SK-N-SH (cell line): ENCODE measurements around the gene TRPM2. TPM values are rescaled to one million over a fixed set of nuclear protein-coding genes. Genes with fewer than 3 reads are reported as not detected.

Experiments
- CTCF ChIA-PET: fragments of 300-600, 350-600 bp; formaldehyde crosslinking; extraction: SDS; loops from one replicate; lab custom pipeline; 2021; lab: Yijun Ruan, JAX
- POLR2A ChIA-PET: fragments of 350-600 bp; sonication (Branson Sonifier 250); formaldehyde crosslinking; extraction: SDS; loops from one replicate; lab custom pipeline; 2020; ENCODE audit warnings: antibody characterized with exemption, inconsistent platforms; lab: Yijun Ruan, JAX
- DNase-seq: peaks from one replicate; pipeline ENCODE4 v3.0.0; 2012
- H2AFZ ChIP-seq: fragments of 200-600 bp; sonication (generic); 2 replicates; pipeline ENCODE4 v1.8.1; 2016; ENCODE audit warnings: antibody characterized with exemption, mild to moderate bottlenecking, low read depth
- H3F3A ChIP-seq: fragments of 200-600 bp; sonication (generic); replicated peaks from 2 replicates; pipeline ENCODE3; 2016; ENCODE audit warnings: antibody characterized with exemption, mild to moderate bottlenecking; ENCODE audit not compliant: insufficient read depth
- H3K27ac ChIP-seq, 2 experiments: fragments of 200-500 bp in 1 of 2; fragments of 200-600 bp in 1 of 2; sonication (Bioruptor generic) in 1 of 2; sonication (generic), shearing (Covaris generic) in 1 of 2; 2 replicates each; pipeline versions ENCODE4 v1.5.1 to v1.6.1; 2014 to 2016; ENCODE audit warnings: low read depth in 2 of 2, inconsistent platforms in 1 of 2, low read length in 1 of 2, mild to moderate bottlenecking in 1 of 2, mixed read lengths in 1 of 2
- H3K27me3 ChIP-seq: fragments of 200-600 bp; sonication (generic), shearing (Covaris generic); 2 replicates; pipeline ENCODE4 v1.6.1; 2016; ENCODE audit warnings: mixed run types; ENCODE audit not compliant: insufficient read depth
- H3K36me3 ChIP-seq, 2 experiments: fragments of 200-500 bp in 1 of 2; fragments of 200-600 bp in 1 of 2; sonication (Bioruptor generic) in 1 of 2; sonication (generic) in 1 of 2; replicated peaks in 1 of 2; 2 replicates each; pipeline versions ENCODE3 to v1.5.1; 2014 to 2016; ENCODE audit warnings: low read length in 1 of 2, mild to moderate bottlenecking in 1 of 2; ENCODE audit not compliant: insufficient read depth in 2 of 2, control insufficient read depth in 1 of 2
- H3K4me1 ChIP-seq, 2 experiments: fragments of 200-500 bp in 1 of 2; fragments of 200-600 bp in 1 of 2; sonication (Bioruptor generic) in 1 of 2; sonication (generic), shearing (Covaris generic) in 1 of 2; 2 replicates each; pipeline versions ENCODE4 v1.5.1 to v1.6.1; 2014 to 2016; ENCODE audit warnings: low read depth in 1 of 2, low read length in 1 of 2, mixed run types in 1 of 2; ENCODE audit not compliant: insufficient read depth in 2 of 2, control insufficient read depth in 1 of 2
- H3K4me2 ChIP-seq: fragments of 200-600 bp; sonication (generic), shearing (Covaris generic); 2 replicates; pipeline ENCODE4 v1.6.1; 2017; ENCODE audit warnings: mixed run types
- H3K4me3 ChIP-seq, 2 experiments: fragments of 200-500 bp in 1 of 2; fragments of 200-600 bp in 1 of 2; sonication (Bioruptor generic) in 1 of 2; sonication (generic), shearing (Covaris generic) in 1 of 2; 2 replicates each; pipeline versions ENCODE4 v1.5.1 to v1.8.1; 2014 to 2016; ENCODE audit warnings: low read depth in 2 of 2, inconsistent platforms in 1 of 2, low read length in 1 of 2, mild to moderate bottlenecking in 1 of 2, mixed read lengths in 1 of 2, moderate library complexity in 1 of 2
- H3K79me2 ChIP-seq: fragments of 200-600 bp; sonication (generic); 2 replicates; pipeline ENCODE4 v1.8.1; 2017; ENCODE audit warnings: mild to moderate bottlenecking; ENCODE audit not compliant: insufficient read depth
- H3K9ac ChIP-seq: fragments of 200-600 bp; sonication (generic); 2 replicates; pipeline ENCODE4 v1.6.1; 2017; ENCODE audit warnings: mixed run types
- H3K9me2 ChIP-seq: fragments of 200-600 bp; sonication (generic); 2 replicates; pipeline ENCODE4 v1.6.1; 2017; ENCODE audit warnings: mixed run types
- H3K9me3 ChIP-seq: fragments of 200-600 bp; sonication (generic); 2 replicates; pipeline ENCODE4 v1.6.1; 2017; ENCODE audit warnings: mixed run types, mild to moderate bottlenecking, moderate library complexity
- H4K20me1 ChIP-seq: fragments of 200-600 bp; sonication (generic); 2 replicates; pipeline ENCODE4 v1.6.1; 2017; ENCODE audit warnings: mild to moderate bottlenecking, mixed run types; ENCODE audit not compliant: insufficient read depth
- CHD2 ChIP-seq: fragments of 150-350 bp; IDR thresholded peaks from 2 replicates; pipeline ENCODE4 v1.6.1; 2018; ENCODE audit warnings: low read length; ENCODE audit not compliant: partially characterized antibody
- ELF1 ChIP-seq: IDR thresholded peaks from 2 replicates; pipeline ENCODE4 v1.4.0; 2012
- EZH2phosphoT487 ChIP-seq: fragments of 200-600 bp; sonication (generic); IDR thresholded peaks from 2 replicates; pipeline ENCODE4 v1.6.1; 2017; ENCODE audit warnings: low read depth, mixed run types, mild to moderate bottlenecking, antibody characterized with exemption, moderate library complexity, borderline replicate concordance
- FOSL2 ChIP-seq: IDR thresholded peaks from 2 replicates; pipeline ENCODE4 v1.4.0; 2012; ENCODE audit warnings: low read depth, mild to moderate bottlenecking, moderate library complexity, borderline replicate concordance
- GABPA ChIP-seq: IDR thresholded peaks from 2 replicates; pipeline ENCODE4 v1.4.0; 2012; ENCODE audit warnings: low read depth, mild to moderate bottlenecking
- GATA2 ChIP-seq: sonication (generic); formaldehyde crosslinking; IDR thresholded peaks from 2 replicates; pipeline ENCODE4 v1.5.0; 2020; ENCODE audit warnings: mild to moderate bottlenecking, missing genetic modification reagents
- JUND ChIP-seq: IDR thresholded peaks from 2 replicates; pipeline ENCODE4 v1.4.0; 2012
- MEF2A ChIP-seq: IDR thresholded peaks from 2 replicates; pipeline ENCODE4 v1.4.0; 2012; ENCODE audit warnings: low read depth, borderline replicate concordance
- MXI1 ChIP-seq: IDR thresholded peaks from 2 replicates; pipeline ENCODE4 v1.6.1; 2012; ENCODE audit warnings: mild to moderate bottlenecking, low read depth, low read length, improper control_type of control experiment
- NFIC ChIP-seq: IDR thresholded peaks from 2 replicates; pipeline ENCODE4 v1.4.0; 2012; ENCODE audit warnings: borderline replicate concordance
- POLR2AphosphoS5 ChIP-seq: IDR thresholded peaks from 2 replicates; pipeline ENCODE4 v1.6.1; 2012; ENCODE audit warnings: low read depth, low read length
- RAD21 ChIP-seq: IDR thresholded peaks from 2 replicates; pipeline ENCODE4 v1.6.1; 2012; ENCODE audit warnings: mild to moderate bottlenecking, low read length
- RXRA ChIP-seq: IDR thresholded peaks from 2 replicates; pipeline ENCODE4 v1.4.0; 2012; ENCODE audit warnings: low read depth, mild to moderate bottlenecking, borderline replicate concordance
- SMC3 ChIP-seq: IDR thresholded peaks from 2 replicates; pipeline ENCODE4 v1.6.1; 2012; ENCODE audit warnings: low read depth, low read length, improper control_type of control experiment
- YY1 ChIP-seq: IDR thresholded peaks from 2 replicates; pipeline ENCODE4 v1.4.0; 2012; ENCODE audit warnings: low read depth, mild to moderate bottlenecking
- WGBS: methylation state at CpG from one replicate; pipeline ENCODE4 v1.1.6; 2017; ENCODE audit warnings: low lambda C conversion rate; 5-methylcytosine and 5-hydroxymethylcytosine counted together
- polyA plus RNA-seq, 3 experiments: library from polyadenylated mRNA; depleted of rRNA; stranded (reverse); fragments of >200 nt; gene quantifications; 2 replicates each; pipeline ENCODE4 v1.2.3, GENCODE V29; 2012
- TF ChIP-seq, protein P1 (sequence below): fragments of 200-600 bp; sonication (generic); IDR thresholded peaks from 2 replicates; pipeline ENCODE4 v1.6.1; 2017; ENCODE audit warnings: antibody characterized with exemption, mild to moderate bottlenecking, moderate library complexity
- TF ChIP-seq, protein P2 (sequence below): IDR thresholded peaks from 2 replicates; pipeline ENCODE4 v1.6.1; 2012; ENCODE audit warnings: mild to moderate bottlenecking, low read depth, low read length, moderate library complexity
- TF ChIP-seq, protein P3 (sequence below): IDR thresholded peaks from 2 replicates; pipeline ENCODE4; 2012

TRPM2 gene
- polyA plus RNA-seq, 1 of the 3 experiments (the other 2 are of a cell fraction) = not detected

DNA sequence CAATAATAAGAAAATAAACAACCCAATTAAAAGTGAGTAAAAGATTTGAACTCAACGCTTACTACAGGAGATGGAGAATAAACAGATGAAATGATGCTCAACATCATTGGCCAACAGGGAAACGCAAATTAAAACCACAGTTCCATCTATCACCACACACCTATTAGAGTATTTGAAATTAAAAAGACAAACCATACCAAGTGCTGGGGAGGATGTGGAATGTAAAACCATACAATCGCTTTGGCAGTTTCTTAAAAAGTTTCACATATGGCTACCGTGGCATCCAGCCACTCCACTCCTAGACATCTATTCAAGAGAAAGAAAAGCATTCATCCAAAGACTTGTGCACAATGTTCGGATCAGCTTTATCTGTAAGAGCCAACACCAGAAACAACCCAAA is 100.6 kb downstream of the TRPM2 start:
- H3K9ac ChIP-seq = no peak overlapping the region
- 49% methylated on average over 5 of the region's 5 CpGs for WGBS
- H3K27me3 ChIP-seq = peaks cover 11% of the 10 kb centered on the region; the same call in 1 of the 2 replicates
- no peaks in the 10 kb centered on the region for H3K36me3 ChIP-seq
- H3K4me2 ChIP-seq = no peak overlapping the region
- no peaks in the 10 kb centered on the region for H3K9me2 ChIP-seq
- no peak overlapping the region for H3K4me3 ChIP-seq
- H3F3A ChIP-seq = peaks cover 16% of the 10 kb centered on the region
- no peaks in the 10 kb centered on the region for H3K79me2 ChIP-seq
- no peak overlapping the region for H3K27ac ChIP-seq
- 0 out of 2 replicates have a peak, but pooled peaks cover 3% of the 10 kb centered on the region for H3K9me3 ChIP-seq
- ChIA-PET POLR2A (interaction anchor here (1.3 kb wide), 1 partner anchor 115 kb away, joined by 5 read pairs; no protein-coding TSS in a partner anchor), CTCF (interaction anchor here (1.5 to 3.3 kb wide), 2 partner anchors 15 to 158 kb away, joined by 3 to 12 read pairs; no protein-coding TSS in a partner anchor)
- H4K20me1 ChIP-seq = no peaks in the 10 kb centered on the region
- H2AFZ ChIP-seq = no peak overlapping the region
- no peak for DNase-seq
- TF ChIP-seq POLR2AphosphoS5 (no peak), RAD21 (no peak), NFIC (no peak), SMC3 (no peak), FOSL2 (no peak), JUND (no peak), MXI1 (no peak), YY1 (no peak), CHD2 (no peak), RXRA (no peak)
- TF ChIP-seq, protein P1, sequence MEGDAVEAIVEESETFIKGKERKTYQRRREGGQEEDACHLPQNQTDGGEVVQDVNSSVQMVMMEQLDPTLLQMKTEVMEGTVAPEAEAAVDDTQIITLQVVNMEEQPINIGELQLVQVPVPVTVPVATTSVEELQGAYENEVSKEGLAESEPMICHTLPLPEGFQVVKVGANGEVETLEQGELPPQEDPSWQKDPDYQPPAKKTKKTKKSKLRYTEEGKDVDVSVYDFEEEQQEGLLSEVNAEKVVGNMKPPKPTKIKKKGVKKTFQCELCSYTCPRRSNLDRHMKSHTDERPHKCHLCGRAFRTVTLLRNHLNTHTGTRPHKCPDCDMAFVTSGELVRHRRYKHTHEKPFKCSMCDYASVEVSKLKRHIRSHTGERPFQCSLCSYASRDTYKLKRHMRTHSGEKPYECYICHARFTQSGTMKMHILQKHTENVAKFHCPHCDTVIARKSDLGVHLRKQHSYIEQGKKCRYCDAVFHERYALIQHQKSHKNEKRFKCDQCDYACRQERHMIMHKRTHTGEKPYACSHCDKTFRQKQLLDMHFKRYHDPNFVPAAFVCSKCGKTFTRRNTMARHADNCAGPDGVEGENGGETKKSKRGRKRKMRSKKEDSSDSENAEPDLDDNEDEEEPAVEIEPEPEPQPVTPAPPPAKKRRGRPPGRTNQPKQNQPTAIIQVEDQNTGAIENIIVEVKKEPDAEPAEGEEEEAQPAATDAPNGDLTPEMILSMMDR = no peak
- peaks cover 0 to 28% of the 10 kb centered on the region in 2 experiments; a peak in 1 of 4 replicates for H3K4me1 ChIP-seq

- POLR2A ChIA-PET = interaction anchor here (1.3 kb wide), 1 partner anchor 116 kb away, joined by 5 read pairs; no protein-coding TSS in a partner anchor
- H2AFZ ChIP-seq = peak within 1 kb of the TSS; percentile 59; the same call in 1 of the 2 replicates
- H3K27me3 ChIP-seq = peaks cover 5% of the 10 kb centered on the region; the same call in 1 of the 2 replicates
- no peaks in the 10 kb centered on the region for H4K20me1 ChIP-seq
- TF ChIP-seq EZH2phosphoT487 (no peak), ELF1 (no peak), JUND (no peak), MXI1 (no peak), MEF2A (no peak), POLR2AphosphoS5 (no peak), RAD21 (no peak), GATA2 (CRISPR knock-in tag) (no peak), GABPA (no peak), YY1 (no peak)
- TF ChIP-seq, protein P2, sequence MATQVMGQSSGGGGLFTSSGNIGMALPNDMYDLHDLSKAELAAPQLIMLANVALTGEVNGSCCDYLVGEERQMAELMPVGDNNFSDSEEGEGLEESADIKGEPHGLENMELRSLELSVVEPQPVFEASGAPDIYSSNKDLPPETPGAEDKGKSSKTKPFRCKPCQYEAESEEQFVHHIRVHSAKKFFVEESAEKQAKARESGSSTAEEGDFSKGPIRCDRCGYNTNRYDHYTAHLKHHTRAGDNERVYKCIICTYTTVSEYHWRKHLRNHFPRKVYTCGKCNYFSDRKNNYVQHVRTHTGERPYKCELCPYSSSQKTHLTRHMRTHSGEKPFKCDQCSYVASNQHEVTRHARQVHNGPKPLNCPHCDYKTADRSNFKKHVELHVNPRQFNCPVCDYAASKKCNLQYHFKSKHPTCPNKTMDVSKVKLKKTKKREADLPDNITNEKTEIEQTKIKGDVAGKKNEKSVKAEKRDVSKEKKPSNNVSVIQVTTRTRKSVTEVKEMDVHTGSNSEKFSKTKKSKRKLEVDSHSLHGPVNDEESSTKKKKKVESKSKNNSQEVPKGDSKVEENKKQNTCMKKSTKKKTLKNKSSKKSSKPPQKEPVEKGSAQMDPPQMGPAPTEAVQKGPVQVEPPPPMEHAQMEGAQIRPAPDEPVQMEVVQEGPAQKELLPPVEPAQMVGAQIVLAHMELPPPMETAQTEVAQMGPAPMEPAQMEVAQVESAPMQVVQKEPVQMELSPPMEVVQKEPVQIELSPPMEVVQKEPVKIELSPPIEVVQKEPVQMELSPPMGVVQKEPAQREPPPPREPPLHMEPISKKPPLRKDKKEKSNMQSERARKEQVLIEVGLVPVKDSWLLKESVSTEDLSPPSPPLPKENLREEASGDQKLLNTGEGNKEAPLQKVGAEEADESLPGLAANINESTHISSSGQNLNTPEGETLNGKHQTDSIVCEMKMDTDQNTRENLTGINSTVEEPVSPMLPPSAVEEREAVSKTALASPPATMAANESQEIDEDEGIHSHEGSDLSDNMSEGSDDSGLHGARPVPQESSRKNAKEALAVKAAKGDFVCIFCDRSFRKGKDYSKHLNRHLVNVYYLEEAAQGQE = no peak
- TF ChIP-seq, protein P3, sequence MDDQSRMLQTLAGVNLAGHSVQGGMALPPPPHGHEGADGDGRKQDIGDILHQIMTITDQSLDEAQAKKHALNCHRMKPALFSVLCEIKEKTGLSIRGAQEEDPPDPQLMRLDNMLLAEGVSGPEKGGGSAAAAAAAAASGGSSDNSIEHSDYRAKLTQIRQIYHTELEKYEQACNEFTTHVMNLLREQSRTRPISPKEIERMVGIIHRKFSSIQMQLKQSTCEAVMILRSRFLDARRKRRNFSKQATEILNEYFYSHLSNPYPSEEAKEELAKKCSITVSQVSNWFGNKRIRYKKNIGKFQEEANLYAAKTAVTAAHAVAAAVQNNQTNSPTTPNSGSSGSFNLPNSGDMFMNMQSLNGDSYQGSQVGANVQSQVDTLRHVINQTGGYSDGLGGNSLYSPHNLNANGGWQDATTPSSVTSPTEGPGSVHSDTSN = no peak
- TF ChIP-seq, all 33 proteins: peak for 0
- Histone ChIP-seq H3K4me1 (peaks cover 0 to 21% of the 10 kb centered on the region in 2 experiments; a peak in 1 of 4 replicates), H3K79me2 (no peaks in the 10 kb centered on the region), H3K9ac (peak within 1 kb of the TSS; percentile 49; the same call in 1 of the 2 replicates), H3K4me3 (peak within 1 kb of the TSS; percentile 55 to 75), H3F3A (peaks cover 16% of the 10 kb centered on the region), H3K27ac (peak within 1 kb of the TSS in 1 of 2 experiments; percentile 25; a peak in 1 of 4 replicates), H3K4me2 (peak within 1 kb of the TSS; percentile 87), H3K36me3 (no peaks in the 10 kb centered on the region), H3K9me2 (no peaks in the 10 kb centered on the region), H3K9me3 (0 out of 2 replicates have a peak, but pooled peaks cover 3% of the 10 kb centered on the region)
- peak; percentile 100 for DNase-seq
- 12% methylated on average over 31 of the region's 45 CpGs for WGBS
- CTCF ChIA-PET = interaction anchor here (0.8 to 3.3 kb wide), 7 partner anchors 16 to 159 kb away, joined by 3 to 12 read pairs (median 5); no protein-coding TSS in a partner anchor
These were observed 101.5 kb downstream of the TRPM2 start, which contains the start of gene LRRC3 for GRCh38 chr21:44454747-44455523. Gene LRRC3, plus strand, starts transcription at chr21:44455510. Its CDS starts 1,135 bp downstream, at chr21:44456645.
